T47D (cell line): ENCODE measurements around the gene EXOC1.
A peak's percentile ranks its signal among the peaks of the same experiment; 100 is the strongest.

Experiments
- DNase-seq, 2 experiments: peaks; one replicate each; pipeline versions ENCODE4 v3.0.0 to v3.0.0-alpha.2; 2011 to 2012; ENCODE audit warnings: low read depth in 1 of 2, low spot score in 1 of 2
- JUND ChIP-seq: IDR thresholded peaks from 2 replicates; pipeline ENCODE4 v1.6.1; 2012; ENCODE audit warnings: low read depth
- in situ Hi-C: cut with HindIII; loops from 2 replicates; pipeline ENCODE4 v1.10.0; 2016; ENCODE audit warnings: low sequenced_read_pairs, low pct_unique_long_range_greater_than_20kb

The EXOC1 gene

GRCh38 chr4:55853484-55854046, at the start of gene EXOC1:
EXOC1 (plus strand) TSS chr4:55853648; CDS start chr4:55858324, 4,676 bp downstream.
- in situ Hi-C loops: no loop called here
- peak; percentile 78 to 94 for DNase-seq
- TF ChIP-seq JUND: no peak

GRCh38 chr4:55807556-55807955, 45.9 kb upstream of the EXOC1 start:
- DNase-seq: no peak
- in situ Hi-C loops: no loop called here

GRCh38 chr4:55808186-55808585, 45.3 kb upstream of the EXOC1 start:
- in situ Hi-C loops: no loop called here
- no peak for TF ChIP-seq JUND
- no peak for DNase-seq

More at GRCh38 chr4:55807556-55807955, 45.9 kb upstream of the EXOC1 start:
- TF ChIP-seq JUND: no peak

GRCh38 chr4:55808632-55809031, 44.8 kb upstream of the EXOC1 start:
- no peak for DNase-seq
- no peak for TF ChIP-seq JUND
- in situ Hi-C loops: no loop called here

GRCh38 chr4:55817691-55818090, 35.8 kb upstream of the EXOC1 start:
- TF ChIP-seq JUND: no peak
- in situ Hi-C loops: no loop called here
- DNase-seq: no peak

- TF ChIP-seq JUND: no peak
- in situ Hi-C loops: no loop called here
- DNase-seq: no peak
Measured at GRCh38 chr4:55819634-55820033, 33.8 kb upstream of the EXOC1 start, which contains the start of gene EXOC1L. EXOC1L (plus strand) TSS chr4:55819790; CDS start chr4:55820027, 237 bp downstream.

GRCh38 chr4:55820279-55820678, 33.2 kb upstream of the EXOC1 start:
- no peak for TF ChIP-seq JUND
- DNase-seq: no peak
- in situ Hi-C loops: no loop called here

GRCh38 chr4:55822329-55822728, 31.1 kb upstream of the EXOC1 start:
- no peak for DNase-seq
- TF ChIP-seq JUND: no peak
- in situ Hi-C loops: no loop called here

- in situ Hi-C loops: no loop called here
- DNase-seq: no peak
- no peak for TF ChIP-seq JUND
Measured at GRCh38 chr4:55824865-55825264, 28.6 kb upstream of the EXOC1 start.

- in situ Hi-C loops: no loop called here
- no peak for DNase-seq
- no peak for TF ChIP-seq JUND
Measured at GRCh38 chr4:55826986-55827385, 26.5 kb upstream of the EXOC1 start.

- in situ Hi-C loops: no loop called here
- TF ChIP-seq JUND: no peak
- DNase-seq: no peak
Measured at GRCh38 chr4:55827582-55827981, 25.9 kb upstream of the EXOC1 start.

GRCh38 chr4:55830048-55830447, 23.4 kb upstream of the EXOC1 start:
- no peak for TF ChIP-seq JUND
- DNase-seq: no peak
- in situ Hi-C loops: no loop called here

- TF ChIP-seq JUND: no peak
- peak in 1 of 2 experiments; percentile 13 for DNase-seq
- in situ Hi-C loops: no loop called here
Measured at GRCh38 chr4:55830716-55831115, 22.7 kb upstream of the EXOC1 start.
